ENCODE results near the gene RXRB. TPM values are rescaled to one million over a fixed set of nuclear protein-coding genes. Genes with fewer than 3 reads are reported as not detected.

Gene RXRB
- total RNA-seq, 1 donor from 2014 or later: 28.0 TPM

GRCh38 chr6:33171880-33172687, 28.4 kb downstream of the RXRB start:
- TF ChIP-seq POLR2AphosphoS5 (IDR thresholded peaks at IDR 0.05; ENCODE audit: insufficient read depth in 1 of 2, low read depth in 1 of 2) (no peak), CTCF (IDR thresholded peaks at IDR 0.05) (no peak), POLR2A (IDR thresholded peaks at IDR 0.05) (no peak)
- intact Hi-C loops (cut with DNase I): no loop called here
- no peaks in the 10 kb centered on the region for H3K9me3 ChIP-seq
- H3K27me3 ChIP-seq: no peaks in the 10 kb centered on the region
- no peak overlapping the region for H3K27ac ChIP-seq
- no peaks in the 10 kb centered on the region for H3K4me1 ChIP-seq
- no peaks in the 10 kb centered on the region for H3K36me3 ChIP-seq
- DNase-seq (ENCODE audit: extremely low spot score in 2 of 2): no peak
- no peak overlapping the region for H3K4me3 ChIP-seq

GRCh38 chr6:33171016-33171879, 29.2 kb downstream of the RXRB start:
- TF ChIP-seq POLR2AphosphoS5 (IDR thresholded peaks at IDR 0.05; ENCODE audit: insufficient read depth in 1 of 2, low read depth in 1 of 2) (no peak), POLR2A (IDR thresholded peaks at IDR 0.05) (no peak), CTCF (IDR thresholded peaks at IDR 0.05) (no peak)
- DNase-seq (ENCODE audit: extremely low spot score in 2 of 2): no peak
- Histone ChIP-seq H3K36me3 (no peaks in the 10 kb centered on the region), H3K27me3 (no peaks in the 10 kb centered on the region), H3K27ac (no peak overlapping the region), H3K4me3 (no peak overlapping the region), H3K9me3 (no peaks in the 10 kb centered on the region), H3K4me1 (no peaks in the 10 kb centered on the region)
- intact Hi-C loops (cut with DNase I): no loop called here

GRCh38 chr6:33170176-33171015, 30.1 kb downstream of the RXRB start:
- TF ChIP-seq POLR2A (IDR thresholded peaks at IDR 0.05) (no peak), CTCF (IDR thresholded peaks at IDR 0.05) (no peak), POLR2AphosphoS5 (IDR thresholded peaks at IDR 0.05; ENCODE audit: insufficient read depth in 1 of 2, low read depth in 1 of 2) (no peak)
- no peak for DNase-seq (ENCODE audit: extremely low spot score in 2 of 2)
- Histone ChIP-seq H3K4me3 (no peak overlapping the region), H3K9me3 (no peaks in the 10 kb centered on the region), H3K4me1 (no peaks in the 10 kb centered on the region), H3K27me3 (no peaks in the 10 kb centered on the region), H3K27ac (no peak overlapping the region), H3K36me3 (no peaks in the 10 kb centered on the region)
- intact Hi-C loops (cut with DNase I): no loop called here

GRCh38 chr6:33169291-33170175, 30.9 kb downstream of the RXRB start:
- Histone ChIP-seq H3K36me3 (no peaks in the 10 kb centered on the region), H3K27me3 (no peaks in the 10 kb centered on the region), H3K27ac (no peak overlapping the region), H3K4me3 (no peak overlapping the region), H3K9me3 (no peaks in the 10 kb centered on the region), H3K4me1 (no peaks in the 10 kb centered on the region)
- intact Hi-C loops (cut with DNase I): loop anchor here (10.0 kb wide), 1 partner anchor 285 kb away; no protein-coding TSS in a partner anchor
- DNase-seq (ENCODE audit: extremely low spot score in 2 of 2): no peak
- TF ChIP-seq POLR2AphosphoS5 (IDR thresholded peaks at IDR 0.05; ENCODE audit: insufficient read depth in 1 of 2, low read depth in 1 of 2) (no peak), POLR2A (IDR thresholded peaks at IDR 0.05) (no peak), CTCF (IDR thresholded peaks at IDR 0.05) (no peak)
